GM04504 (cell line): Measurements from ENCODE around the gene ARHGEF12.
A peak's percentile ranks its signal among the peaks of the same experiment; 100 is the strongest.
"Not testable (repeated sequence)": the region's sequence is repeated elsewhere in the genome, so short reads cannot be mapped to it uniquely, and the experiment has no call there.

Experiments used
- DNase-seq: peaks from one replicate; pipeline ENCODE4 v3.0.0-alpha.2; 2012; ENCODE audit warnings: low read depth

The ARHGEF12 gene

DNA sequence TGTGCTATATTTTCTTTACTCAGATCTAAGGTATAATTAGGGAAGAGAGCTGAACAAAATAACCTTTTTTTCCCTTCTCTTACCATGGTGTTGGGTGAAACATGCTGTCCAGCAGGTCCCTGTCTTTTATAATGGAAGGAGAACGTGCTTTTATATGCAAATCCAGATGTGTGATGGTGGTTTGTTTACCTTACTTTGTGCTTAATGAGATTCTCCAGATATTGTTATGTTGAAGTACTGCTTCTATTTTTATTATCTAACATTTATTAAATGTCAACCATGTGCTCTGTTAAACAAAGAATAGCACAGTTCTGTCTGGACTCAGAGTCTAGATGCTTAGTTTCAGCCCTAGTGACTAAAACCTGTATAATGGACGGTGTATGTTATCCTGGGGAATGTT is 165.2 kb downstream of the ARHGEF12 start:
- DNase-seq: no peak

GRCh38 chr11:120501976-120502755 is 166.0 kb downstream of the ARHGEF12 start:
- no peak for DNase-seq

- DNase-seq: not testable (repeated sequence)
Measured at GRCh38 chr11:120503529-120503928, 167.3 kb downstream of the ARHGEF12 start.

DNA sequence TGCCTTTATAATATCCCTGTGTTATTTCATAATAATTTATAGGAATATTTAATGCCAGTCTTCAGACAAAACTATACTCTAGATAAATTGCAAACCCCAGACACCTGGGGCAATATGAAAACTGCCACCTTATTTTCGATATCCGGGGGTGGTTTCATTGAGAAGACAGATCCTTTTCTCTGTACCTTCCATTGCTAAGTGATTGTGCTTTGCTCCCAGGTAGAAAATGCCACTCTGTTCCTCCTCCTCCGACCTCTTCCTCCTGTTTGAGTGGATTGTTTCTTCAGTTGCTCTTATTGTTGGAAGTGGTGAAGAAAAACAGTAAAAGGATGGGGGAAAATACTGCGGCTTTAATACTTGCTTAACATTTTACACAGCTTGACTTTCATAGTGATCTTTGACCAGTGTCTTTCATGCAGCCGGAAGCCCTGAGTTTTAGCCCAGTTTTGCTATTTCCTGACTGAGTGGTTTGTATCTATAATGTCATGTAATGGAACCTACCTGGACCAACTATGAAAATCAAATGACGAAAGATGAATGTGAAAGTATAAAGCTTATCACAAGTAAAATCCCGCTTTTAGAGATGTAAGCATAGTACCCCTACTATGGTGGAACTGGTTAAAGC is 169.7 kb downstream of the ARHGEF12 start:
- DNase-seq: no peak

DNA sequence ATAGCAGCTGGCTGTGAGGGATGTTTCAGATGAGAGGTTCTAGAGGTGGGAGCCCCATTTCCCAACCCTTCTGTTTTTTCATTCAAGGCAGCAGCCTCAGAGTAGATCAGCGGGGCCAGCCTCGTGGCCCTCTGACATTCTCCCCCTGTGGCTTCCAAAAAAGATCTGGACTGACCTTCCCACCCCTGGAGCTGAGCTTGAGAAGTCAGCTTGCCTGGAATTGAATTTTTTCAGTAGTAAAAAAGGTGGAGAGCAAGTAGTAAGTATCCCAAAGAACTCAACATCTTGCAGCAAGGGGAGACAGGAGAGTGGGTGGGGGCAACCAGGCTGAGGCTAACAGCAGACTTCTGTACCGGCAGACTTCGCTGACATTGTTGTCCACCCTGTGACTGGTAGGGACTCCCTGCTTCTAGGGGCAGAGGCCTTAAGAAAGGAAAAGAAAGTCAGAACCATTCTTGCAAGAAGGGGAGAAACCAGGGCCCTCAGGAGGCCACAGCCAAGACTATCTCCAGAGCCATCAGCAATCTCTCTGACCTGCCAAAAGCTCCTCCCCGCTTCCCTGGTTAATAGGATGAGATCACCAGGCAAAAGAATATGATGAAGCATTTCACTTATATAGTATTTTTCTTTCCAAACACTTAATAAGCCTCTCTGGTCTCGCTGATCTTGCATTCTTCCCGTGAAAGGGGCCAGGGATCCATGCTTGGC is 173.3 kb downstream of the ARHGEF12 start:
- DNase-seq: no peak

DNA sequence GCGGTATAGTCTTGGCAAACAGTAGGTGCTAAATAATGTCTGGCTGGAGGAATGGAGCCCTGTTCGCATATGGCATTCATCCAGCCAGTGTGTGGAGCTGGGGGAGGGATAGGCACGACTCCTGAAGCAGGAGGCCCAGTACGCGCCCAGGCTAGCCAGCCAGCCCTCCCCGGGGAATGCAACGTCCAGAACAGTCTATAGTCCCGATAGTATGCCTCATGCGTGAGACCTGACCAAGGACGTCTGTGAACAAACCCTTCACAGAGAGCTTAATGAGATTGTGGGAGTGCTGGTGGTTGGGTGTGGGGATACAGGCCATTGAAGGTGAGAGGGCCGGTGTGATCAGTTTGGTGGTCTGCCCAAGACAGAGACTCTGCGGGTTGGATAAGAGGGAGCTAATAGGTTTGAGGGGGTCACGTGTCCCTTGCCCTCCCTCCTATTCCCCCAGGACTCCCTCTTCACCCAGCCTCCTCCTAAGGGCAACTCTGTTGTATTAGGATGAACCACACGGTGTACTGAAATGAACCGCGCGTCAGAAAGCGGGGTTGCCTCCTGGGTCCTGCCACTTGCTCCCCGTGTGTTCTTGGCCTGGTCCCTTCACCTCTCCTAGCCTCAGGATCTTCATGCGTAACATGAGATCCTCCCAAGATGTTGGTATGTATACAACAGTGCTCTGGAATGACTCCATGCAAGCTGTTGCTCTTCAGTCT is 174.3 kb downstream of the ARHGEF12 start:
- no peak for DNase-seq

DNA sequence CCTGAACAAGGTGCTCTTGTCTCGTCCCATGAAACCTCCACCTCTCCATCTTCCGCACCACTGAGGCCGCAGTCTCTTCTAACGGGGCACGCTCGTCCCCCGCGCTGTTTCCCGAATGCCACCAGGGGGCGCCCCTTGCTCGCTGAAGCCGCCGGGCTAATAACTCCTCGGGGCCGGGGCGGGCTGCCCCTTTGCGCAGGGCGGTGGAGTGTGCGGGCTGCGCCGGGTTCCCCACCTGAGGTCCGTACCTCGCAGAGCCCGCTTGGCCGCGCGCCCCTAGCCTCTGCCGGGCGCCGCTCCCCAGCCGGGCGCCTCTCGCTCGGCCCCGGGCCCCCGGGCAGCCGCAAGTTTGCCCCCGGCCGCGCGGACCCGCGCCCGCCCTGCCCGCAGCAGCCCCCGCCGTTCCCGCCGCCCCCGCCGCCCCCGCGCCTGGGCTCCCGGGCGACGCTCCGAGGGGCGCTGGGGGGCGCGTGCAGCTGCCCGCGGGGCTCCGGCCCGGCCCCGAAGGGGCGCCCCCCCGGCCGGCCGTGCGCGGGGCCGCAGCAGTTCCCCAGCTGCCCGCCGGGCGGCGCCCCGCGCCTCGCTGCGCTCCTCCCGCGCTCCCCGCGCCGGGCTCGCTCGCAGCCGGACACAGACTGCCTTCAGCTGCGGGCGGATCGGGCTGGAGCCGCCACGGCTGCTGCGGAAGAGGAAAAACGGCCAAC is 175.1 kb downstream of the ARHGEF12 start, which contains the start of gene GRIK4:
TSS of gene GRIK4 (plus strand) at position 633 of the 704 bp plus-strand sequence. CDS start 148,571 bp downstream, outside the sequence.
- DNase-seq: peak; percentile 38

- no peak for DNase-seq
Measured at GRCh38 chr11:120511820-120512738, 175.9 kb downstream of the ARHGEF12 start.

DNA sequence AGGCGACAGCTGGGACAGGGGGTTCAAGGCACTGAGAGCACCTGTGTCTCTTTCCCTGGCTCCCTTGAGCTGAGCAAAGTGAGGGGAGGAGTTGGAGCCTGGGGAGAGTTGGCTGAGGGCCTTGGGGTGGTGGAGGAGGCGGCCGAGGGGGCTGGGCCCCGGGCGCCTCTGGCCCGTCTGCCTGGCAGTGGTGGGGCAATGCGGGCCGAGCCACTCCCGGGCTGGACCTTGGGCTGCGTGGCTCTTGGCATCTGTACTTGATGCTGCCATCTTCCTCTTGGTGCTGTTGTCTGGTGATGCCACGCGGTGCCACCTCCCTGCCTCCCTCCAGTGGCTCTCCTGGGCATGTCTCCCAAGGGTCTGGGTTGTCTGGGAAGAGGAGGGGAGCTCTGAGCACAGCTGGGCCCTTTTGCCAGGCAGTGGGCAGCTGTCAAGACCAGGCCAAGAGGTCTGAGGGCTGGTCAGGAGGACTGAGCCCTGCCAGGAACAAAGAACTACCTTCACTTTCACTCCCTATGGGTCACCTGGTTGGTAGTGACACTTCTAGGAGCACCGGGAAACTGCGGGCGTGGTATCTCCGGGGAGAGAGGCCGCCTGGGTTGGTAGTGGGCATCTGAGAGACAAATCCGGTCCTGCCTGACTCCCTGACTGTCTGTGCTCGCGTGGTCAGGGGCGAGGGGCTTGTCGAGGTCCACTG is 176.7 kb downstream of the ARHGEF12 start:
- DNase-seq: no peak

- no peak for DNase-seq
Measured at GRCh38 chr11:120513436-120514315, 177.5 kb downstream of the ARHGEF12 start.

DNA sequence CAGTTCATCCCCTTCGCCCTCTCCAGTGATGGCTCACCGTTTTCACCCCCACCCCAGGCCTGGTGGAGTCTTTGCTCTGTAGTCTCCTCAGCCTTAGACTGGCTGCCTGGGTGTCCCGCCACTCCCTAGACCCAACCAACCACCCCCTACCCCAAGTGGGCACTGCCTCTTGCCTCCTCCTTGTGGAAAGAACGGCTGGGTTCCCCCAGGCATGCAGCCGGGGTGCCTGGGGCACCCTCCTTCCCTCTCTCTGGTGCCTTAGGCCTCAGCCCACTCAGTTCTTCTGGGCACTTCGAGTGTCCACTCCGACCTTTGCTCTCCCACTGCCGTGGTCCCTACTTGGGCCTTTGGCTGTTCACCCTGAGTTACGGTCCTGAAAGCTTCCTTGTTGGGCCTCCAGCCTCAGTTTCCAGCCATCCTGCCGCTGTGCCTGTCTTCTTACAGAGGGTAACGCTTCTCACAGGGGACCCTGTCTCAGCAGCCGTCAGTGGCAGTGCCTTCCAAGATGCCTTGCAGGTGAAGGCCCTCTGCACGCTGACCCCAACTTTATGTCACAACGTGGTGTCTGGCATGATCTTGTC is 178.4 kb downstream of the ARHGEF12 start:
- no peak for DNase-seq

- no peak for DNase-seq
Measured at GRCh38 chr11:120515186-120515723, 179.0 kb downstream of the ARHGEF12 start.

DNA sequence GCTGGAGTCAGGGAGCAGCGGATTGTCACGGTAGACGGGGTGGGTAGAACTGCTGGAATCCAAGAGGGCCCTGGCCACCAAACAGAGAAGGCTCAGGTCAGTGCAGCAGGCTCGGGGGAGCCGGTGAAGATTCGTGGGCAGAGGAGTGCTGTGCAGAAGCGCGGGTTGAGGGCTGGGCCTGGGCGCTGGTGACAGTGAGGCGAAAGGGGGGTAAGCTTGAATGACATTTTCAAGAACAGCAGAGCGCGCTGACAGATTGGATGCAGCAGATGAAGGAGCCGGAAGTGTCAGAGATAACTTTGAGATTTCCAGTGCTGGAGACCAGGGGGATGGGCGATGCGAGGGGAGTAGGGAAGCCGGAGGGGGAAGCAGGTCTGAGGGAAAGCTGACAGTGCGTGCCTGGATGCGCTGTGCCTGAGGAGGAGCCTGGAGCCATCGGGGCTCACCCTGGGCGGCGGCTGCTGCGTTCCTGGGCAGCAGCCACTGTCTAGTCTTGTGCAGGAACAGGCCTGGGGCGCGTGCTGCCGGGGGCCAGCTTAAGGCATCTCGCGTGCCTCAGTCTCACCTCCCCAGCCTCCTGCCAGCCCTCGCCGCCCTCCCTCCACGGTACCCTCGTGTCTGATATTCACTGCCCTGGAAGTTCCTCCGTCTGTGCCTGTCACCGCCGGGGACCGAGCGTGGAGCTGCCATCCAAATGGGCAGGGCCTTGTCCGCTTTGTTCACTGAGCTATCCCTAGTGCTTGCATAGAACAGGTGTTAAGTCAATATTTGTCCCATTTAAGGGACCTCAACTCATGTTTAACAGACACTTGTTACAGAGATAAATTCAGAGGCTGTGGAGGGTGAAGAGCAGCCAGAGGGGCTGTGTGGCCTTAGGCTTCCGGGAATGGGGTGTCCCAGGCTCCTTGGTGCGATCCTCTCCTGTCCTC is 180.5 kb downstream of the ARHGEF12 start:
- DNase-seq: no peak

DNA sequence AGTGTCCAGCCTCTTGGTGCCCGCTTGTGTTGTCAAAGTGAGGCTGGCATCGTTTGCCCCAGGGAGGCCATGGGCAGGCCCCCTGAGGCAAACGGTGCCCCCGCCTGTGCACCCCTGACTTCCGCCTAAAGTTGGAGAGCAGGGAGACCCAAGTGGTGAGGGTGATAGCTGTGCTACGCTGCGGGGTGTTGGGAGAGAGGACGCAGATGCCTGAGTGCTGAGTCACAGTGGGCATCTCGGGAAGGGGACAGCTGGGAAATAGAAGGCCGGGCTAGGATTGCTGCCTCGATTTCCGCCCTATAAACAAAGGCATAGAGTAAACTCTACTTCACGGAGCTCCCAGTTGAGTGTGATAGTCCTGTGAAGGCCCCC is 181.2 kb downstream of the ARHGEF12 start:
- no peak for DNase-seq

GRCh38 chr11:120517801-120518291 is 181.6 kb downstream of the ARHGEF12 start:
- DNase-seq: no peak

DNA sequence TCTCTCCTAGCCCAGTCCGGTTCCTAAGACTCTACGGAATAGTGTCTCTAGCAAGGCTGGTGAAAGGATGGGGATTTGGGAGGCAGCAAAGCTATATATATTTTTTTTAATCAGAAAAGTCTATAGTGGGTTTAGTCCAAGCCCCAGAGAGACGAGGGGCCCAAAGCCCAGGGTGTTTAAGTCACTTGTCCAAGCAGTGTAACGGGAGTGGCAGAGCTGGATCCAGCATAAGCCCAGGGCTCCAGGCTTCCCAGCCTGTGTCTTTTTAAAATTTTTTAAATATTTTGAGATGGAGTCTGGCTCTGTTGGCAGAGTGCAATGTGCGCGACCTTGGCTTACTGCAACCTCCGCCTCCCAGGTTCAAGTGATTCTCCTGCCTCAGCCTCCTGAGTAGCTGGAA is 182.1 kb downstream of the ARHGEF12 start:
- DNase-seq: no peak

GRCh38 chr11:120519474-120519873 is 183.3 kb downstream of the ARHGEF12 start:
- DNase-seq: no peak
